Measurements from ENCODE around the gene KCNQ5.

DNA sequence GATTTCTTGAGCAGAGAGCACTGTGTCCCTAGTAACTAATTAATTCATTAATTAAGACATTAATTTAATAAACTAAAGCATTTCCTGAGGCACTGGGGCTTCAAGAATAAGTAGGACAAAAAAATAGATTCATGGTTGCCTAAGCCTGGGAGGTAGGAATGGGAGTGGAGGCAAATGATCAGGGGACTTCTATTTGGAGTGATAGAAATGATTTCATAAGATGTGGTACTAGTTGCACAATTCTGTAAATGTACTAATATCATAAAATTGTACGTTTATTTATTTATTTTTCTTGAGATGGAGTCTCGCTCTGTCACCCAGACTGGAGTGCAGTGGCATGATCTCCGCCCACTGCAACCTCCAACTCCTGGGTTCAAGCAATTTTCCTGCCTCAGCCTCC lies 316.2 kb downstream of the KCNQ5 start:
- TF ChIP-seq, protein P1, sequence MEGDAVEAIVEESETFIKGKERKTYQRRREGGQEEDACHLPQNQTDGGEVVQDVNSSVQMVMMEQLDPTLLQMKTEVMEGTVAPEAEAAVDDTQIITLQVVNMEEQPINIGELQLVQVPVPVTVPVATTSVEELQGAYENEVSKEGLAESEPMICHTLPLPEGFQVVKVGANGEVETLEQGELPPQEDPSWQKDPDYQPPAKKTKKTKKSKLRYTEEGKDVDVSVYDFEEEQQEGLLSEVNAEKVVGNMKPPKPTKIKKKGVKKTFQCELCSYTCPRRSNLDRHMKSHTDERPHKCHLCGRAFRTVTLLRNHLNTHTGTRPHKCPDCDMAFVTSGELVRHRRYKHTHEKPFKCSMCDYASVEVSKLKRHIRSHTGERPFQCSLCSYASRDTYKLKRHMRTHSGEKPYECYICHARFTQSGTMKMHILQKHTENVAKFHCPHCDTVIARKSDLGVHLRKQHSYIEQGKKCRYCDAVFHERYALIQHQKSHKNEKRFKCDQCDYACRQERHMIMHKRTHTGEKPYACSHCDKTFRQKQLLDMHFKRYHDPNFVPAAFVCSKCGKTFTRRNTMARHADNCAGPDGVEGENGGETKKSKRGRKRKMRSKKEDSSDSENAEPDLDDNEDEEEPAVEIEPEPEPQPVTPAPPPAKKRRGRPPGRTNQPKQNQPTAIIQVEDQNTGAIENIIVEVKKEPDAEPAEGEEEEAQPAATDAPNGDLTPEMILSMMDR (IDR thresholded peaks at IDR 0.05) = no peak
- TF ChIP-seq POLR2A (IDR thresholded peaks at IDR 0.05) = no peak
- TF ChIP-seq POLR2AphosphoS5 (IDR thresholded peaks at IDR 0.05; ENCODE audit: insufficient read depth in 1 of 2, low read depth in 1 of 2) = no peak

Data from vagina (tissue), 2 donors.